Mucosa of stomach (tissue), 1 donor: Measurements from ENCODE around the gene PTPRO.

Experiments
- H3K27me3 ChIP-seq: one replicate; pipeline ENCODE4 v1.7.0; 2013; ENCODE audit warnings: mild to moderate bottlenecking, low read length; ENCODE audit not compliant: control insufficient read depth, insufficient read depth
- H3K36me3 ChIP-seq: one replicate; pipeline ENCODE4 v1.7.0; 2013; ENCODE audit warnings: low read length; ENCODE audit not compliant: control insufficient read depth, insufficient read depth
- H3K4me1 ChIP-seq: one replicate; pipeline ENCODE4 v1.7.0; 2013; ENCODE audit warnings: mild to moderate bottlenecking, low read length; ENCODE audit not compliant: control insufficient read depth, insufficient read depth
- H3K4me3 ChIP-seq: one replicate; pipeline ENCODE4 v1.7.0; 2013; ENCODE audit warnings: low read length
- H3K9ac ChIP-seq: one replicate; pipeline ENCODE4 v1.7.0; 2013; ENCODE audit warnings: mild to moderate bottlenecking, low read length, moderate library complexity
- H3K9me3 ChIP-seq: one replicate; pipeline ENCODE4 v1.7.0; 2013; ENCODE audit warnings: mild to moderate bottlenecking, low read length, moderate library complexity; ENCODE audit not compliant: control insufficient read depth
- donor health status: Pancreatic carcinoma.

Gene PTPRO

GRCh38 chr12:15534322-15534721 lies 212.0 kb downstream of the PTPRO start:
- Histone ChIP-seq H3K36me3 (no peaks in the 10 kb centered on the region), H3K4me3 (no peak overlapping the region), H3K4me1 (no peaks in the 10 kb centered on the region), H3K27me3 (no peaks in the 10 kb centered on the region), H3K9ac (no peak overlapping the region), H3K9me3 (no peaks in the 10 kb centered on the region)

- H3K27me3 ChIP-seq: no peaks in the 10 kb centered on the region
- H3K36me3 ChIP-seq: no peaks in the 10 kb centered on the region
- H3K4me1 ChIP-seq: no peaks in the 10 kb centered on the region
- H3K9me3 ChIP-seq: no peaks in the 10 kb centered on the region
- no peak overlapping the region for H3K9ac ChIP-seq
- no peak overlapping the region for H3K4me3 ChIP-seq
These were observed 212.6 kb downstream of the PTPRO start for GRCh38 chr12:15534874-15535273.

GRCh38 chr12:15535352-15535781 lies 213.1 kb downstream of the PTPRO start:
- H3K27me3 ChIP-seq: no peaks in the 10 kb centered on the region
- H3K4me3 ChIP-seq: no peak overlapping the region
- no peaks in the 10 kb centered on the region for H3K4me1 ChIP-seq
- no peaks in the 10 kb centered on the region for H3K9me3 ChIP-seq
- no peak overlapping the region for H3K9ac ChIP-seq
- no peaks in the 10 kb centered on the region for H3K36me3 ChIP-seq

GRCh38 chr12:15536446-15536845 lies 214.1 kb downstream of the PTPRO start:
- no peaks in the 10 kb centered on the region for H3K9me3 ChIP-seq
- H3K4me1 ChIP-seq: peaks cover 2% of the 10 kb centered on the region
- no peaks in the 10 kb centered on the region for H3K36me3 ChIP-seq

GRCh38 chr12:15538881-15539280 lies 216.6 kb downstream of the PTPRO start:
- Histone ChIP-seq H3K4me3 (no peak overlapping the region), H3K36me3 (no peaks in the 10 kb centered on the region), H3K27me3 (no peaks in the 10 kb centered on the region), H3K9me3 (no peaks in the 10 kb centered on the region), H3K4me1 (peaks cover 4% of the 10 kb centered on the region), H3K9ac (no peak overlapping the region)

More at GRCh38 chr12:15536446-15536845, 214.1 kb downstream of the PTPRO start:
- Histone ChIP-seq H3K27me3 (no peaks in the 10 kb centered on the region), H3K9ac (no peak overlapping the region), H3K4me3 (no peak overlapping the region)

GRCh38 chr12:15540005-15540404 lies 217.7 kb downstream of the PTPRO start:
- no peaks in the 10 kb centered on the region for H3K36me3 ChIP-seq
- H3K9ac ChIP-seq: no peak overlapping the region
- no peak overlapping the region for H3K4me3 ChIP-seq
- peaks cover 4% of the 10 kb centered on the region for H3K4me1 ChIP-seq
- no peaks in the 10 kb centered on the region for H3K27me3 ChIP-seq
- no peaks in the 10 kb centered on the region for H3K9me3 ChIP-seq

- Histone ChIP-seq H3K27me3 (no peaks in the 10 kb centered on the region), H3K9ac (no peak overlapping the region), H3K36me3 (no peaks in the 10 kb centered on the region), H3K9me3 (no peaks in the 10 kb centered on the region), H3K4me3 (no peak overlapping the region), H3K4me1 (peaks cover 4% of the 10 kb centered on the region)
These were observed 218.2 kb downstream of the PTPRO start for GRCh38 chr12:15540469-15540872.

GRCh38 chr12:15541996-15542631 lies 219.8 kb downstream of the PTPRO start:
- H3K4me1 ChIP-seq: peaks cover 4% of the 10 kb centered on the region
- H3K4me3 ChIP-seq: no peak overlapping the region
- H3K9ac ChIP-seq: no peak overlapping the region
- no peaks in the 10 kb centered on the region for H3K9me3 ChIP-seq
- no peaks in the 10 kb centered on the region for H3K27me3 ChIP-seq
- H3K36me3 ChIP-seq: no peaks in the 10 kb centered on the region

GRCh38 chr12:15543347-15543746 lies 221.0 kb downstream of the PTPRO start:
- Histone ChIP-seq H3K4me1 (peaks cover 4% of the 10 kb centered on the region), H3K4me3 (no peak overlapping the region), H3K9me3 (no peaks in the 10 kb centered on the region), H3K27me3 (no peaks in the 10 kb centered on the region), H3K9ac (no peak overlapping the region), H3K36me3 (no peaks in the 10 kb centered on the region)

GRCh38 chr12:15544589-15544988 lies 222.3 kb downstream of the PTPRO start:
- Histone ChIP-seq H3K9me3 (no peaks in the 10 kb centered on the region), H3K27me3 (no peaks in the 10 kb centered on the region), H3K4me1 (peaks cover 4% of the 10 kb centered on the region), H3K36me3 (no peaks in the 10 kb centered on the region), H3K9ac (no peak overlapping the region), H3K4me3 (no peak overlapping the region)

- Histone ChIP-seq H3K9me3 (no peaks in the 10 kb centered on the region), H3K27me3 (no peaks in the 10 kb centered on the region), H3K4me3 (no peak overlapping the region), H3K4me1 (peaks cover 4% of the 10 kb centered on the region), H3K9ac (no peak overlapping the region), H3K36me3 (no peaks in the 10 kb centered on the region)
These were observed 223.0 kb downstream of the PTPRO start for GRCh38 chr12:15545334-15545733.

GRCh38 chr12:15546102-15546701 lies 223.9 kb downstream of the PTPRO start:
- Histone ChIP-seq H3K4me1 (peaks cover 4% of the 10 kb centered on the region), H3K9me3 (no peaks in the 10 kb centered on the region), H3K9ac (no peak overlapping the region), H3K4me3 (no peak overlapping the region), H3K27me3 (no peaks in the 10 kb centered on the region), H3K36me3 (no peaks in the 10 kb centered on the region)
